A549 (cell line): ENCODE results near the gene PFN3.

Experiments
- JUNB ChIP-seq: fragments of >200 bp; sonication (Bioruptor Twin); formaldehyde crosslinking; IDR thresholded peaks from 2 replicates; pipeline ENCODE4 v1.6.1; 2016
- RARB ChIP-seq: fragments of 250-450 bp; sonication (Bioruptor Pico); IDR thresholded peaks from 2 replicates; pipeline ENCODE4 v1.8.0; 2021; ENCODE audit warnings: mild to moderate bottlenecking, moderate library complexity
- RFX5 ChIP-seq: fragments of 450-650 bp; IDR thresholded peaks from 2 replicates; pipeline ENCODE4 v1.7.1; 2014; ENCODE audit warnings: antibody characterized with exemption, mild to moderate bottlenecking, moderate library complexity
- TF ChIP-seq, protein P1 (sequence below): fragments of >200 bp; sonication (Bioruptor Twin); formaldehyde crosslinking; IDR thresholded peaks from 3 replicates; pipeline ENCODE4 v1.5.1; 2016

DNA sequence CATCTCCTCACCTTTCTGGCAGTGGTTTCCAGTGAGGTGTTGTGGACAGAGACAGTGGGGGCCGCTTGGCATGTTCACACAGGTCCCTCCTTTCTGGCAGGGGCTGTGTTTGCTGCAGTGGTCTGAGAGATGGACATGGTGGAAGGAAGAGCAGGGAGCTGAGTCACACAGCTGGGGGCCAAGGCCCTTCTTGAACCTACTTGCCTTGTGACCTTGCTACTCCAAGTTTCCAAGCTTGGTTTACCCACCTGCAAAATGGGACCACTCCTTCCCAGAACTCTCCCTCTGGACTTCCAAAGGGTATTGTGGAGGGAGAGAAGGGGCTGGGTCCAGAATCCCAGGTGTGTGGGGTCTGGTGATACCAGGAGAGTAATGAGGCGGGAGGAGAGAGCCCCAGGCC is 4.9 kb upstream of the PFN3 start:
- TF ChIP-seq, protein P1, sequence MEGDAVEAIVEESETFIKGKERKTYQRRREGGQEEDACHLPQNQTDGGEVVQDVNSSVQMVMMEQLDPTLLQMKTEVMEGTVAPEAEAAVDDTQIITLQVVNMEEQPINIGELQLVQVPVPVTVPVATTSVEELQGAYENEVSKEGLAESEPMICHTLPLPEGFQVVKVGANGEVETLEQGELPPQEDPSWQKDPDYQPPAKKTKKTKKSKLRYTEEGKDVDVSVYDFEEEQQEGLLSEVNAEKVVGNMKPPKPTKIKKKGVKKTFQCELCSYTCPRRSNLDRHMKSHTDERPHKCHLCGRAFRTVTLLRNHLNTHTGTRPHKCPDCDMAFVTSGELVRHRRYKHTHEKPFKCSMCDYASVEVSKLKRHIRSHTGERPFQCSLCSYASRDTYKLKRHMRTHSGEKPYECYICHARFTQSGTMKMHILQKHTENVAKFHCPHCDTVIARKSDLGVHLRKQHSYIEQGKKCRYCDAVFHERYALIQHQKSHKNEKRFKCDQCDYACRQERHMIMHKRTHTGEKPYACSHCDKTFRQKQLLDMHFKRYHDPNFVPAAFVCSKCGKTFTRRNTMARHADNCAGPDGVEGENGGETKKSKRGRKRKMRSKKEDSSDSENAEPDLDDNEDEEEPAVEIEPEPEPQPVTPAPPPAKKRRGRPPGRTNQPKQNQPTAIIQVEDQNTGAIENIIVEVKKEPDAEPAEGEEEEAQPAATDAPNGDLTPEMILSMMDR, result no peak
- TF ChIP-seq JUNB (no peak), RARB (no peak), RFX5 (no peak)
